Chondrocyte (in vitro differentiated cells): ENCODE measurements around the gene KRT4. TPM values are rescaled to one million over a fixed set of nuclear protein-coding genes. Genes with fewer than 3 reads are reported as not detected.

Source experiments
- DNase-seq: peaks from one replicate; pipeline ENCODE4 v3.0.0; 2021; ENCODE audit warnings: mixed read lengths, low spot score
- H3K27ac Mint-ChIP-seq: one replicate; pipeline ENCODE4 v1.8.0; 2021; ENCODE audit warnings: mild to moderate bottlenecking, moderate library complexity, mixed read lengths; ENCODE audit not compliant: unreplicated experiment
- H3K27me3 Mint-ChIP-seq: 2 replicates; pipeline ENCODE4 v1.8.0; 2021; ENCODE audit warnings: low read depth, mixed read lengths
- H3K36me3 Mint-ChIP-seq: 2 replicates; pipeline ENCODE4 v1.8.0; 2021; ENCODE audit warnings: low read depth, mixed read lengths
- H3K4me1 Mint-ChIP-seq: 2 replicates; pipeline ENCODE4 v1.8.0; 2021; ENCODE audit warnings: low read depth, mild to moderate bottlenecking, mixed read lengths
- H3K4me3 Mint-ChIP-seq: one replicate; pipeline ENCODE4 v1.8.0; 2021; ENCODE audit warnings: mild to moderate bottlenecking, moderate library complexity, mixed read lengths; ENCODE audit not compliant: unreplicated experiment
- H3K9me3 Mint-ChIP-seq: 2 replicates; pipeline ENCODE4 v1.8.0; 2021; ENCODE audit warnings: low read depth, mixed read lengths
- CTCF ChIP-seq: fragments of 200-600 bp; sonication (generic); IDR thresholded peaks from 2 replicates; pipeline ENCODE4 v1.5.0; 2021; ENCODE audit warnings: antibody characterized with exemption, mild to moderate bottlenecking, moderate library complexity
- total RNA-seq: library from RNA; stranded (reverse); gene quantifications from 3 replicates; pipeline ENCODE4 v1.2.1, GENCODE V29; 2021

Gene KRT4
- total RNA-seq, 1 donor from 2014 or later, result 0.90 TPM

DNA sequence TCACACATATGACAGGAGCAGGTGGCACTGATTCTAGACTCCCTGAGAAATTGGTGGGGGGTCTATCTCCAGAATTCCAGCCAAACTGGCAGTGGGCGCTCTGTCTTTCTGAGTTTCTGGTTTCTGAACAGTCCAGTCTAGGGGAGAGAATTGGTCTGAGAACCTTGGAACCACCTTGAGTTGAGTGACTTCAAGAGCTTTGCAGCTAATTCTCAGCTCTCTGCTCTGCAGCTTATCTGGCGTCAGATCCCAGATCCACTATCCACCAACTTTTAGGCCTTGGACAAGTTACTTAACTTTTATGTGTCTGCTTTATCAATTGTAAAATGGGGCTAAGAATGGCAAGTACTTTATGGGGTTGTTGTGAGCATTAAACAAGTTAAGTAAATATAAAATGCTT lies 35.1 kb downstream of the KRT4 start:
- no peaks in the 10 kb centered on the region for H3K4me1 Mint-ChIP-seq
- H3K36me3 Mint-ChIP-seq, result no peaks in the 10 kb centered on the region
- peaks cover 69% of the 10 kb centered on the region for H3K27me3 Mint-ChIP-seq
- H3K4me3 Mint-ChIP-seq, result no peak overlapping the region
- TF ChIP-seq CTCF, result no peak
- H3K27ac Mint-ChIP-seq, result no peak overlapping the region
- H3K9me3 Mint-ChIP-seq, result no peaks in the 10 kb centered on the region
- no peak for DNase-seq

- Mint-ChIP-seq H3K9me3 (no peaks in the 10 kb centered on the region), H3K4me1 (no peaks in the 10 kb centered on the region), H3K4me3 (no peak overlapping the region), H3K36me3 (no peaks in the 10 kb centered on the region), H3K27ac (no peak overlapping the region), H3K27me3 (peaks cover 72% of the 10 kb centered on the region)
- TF ChIP-seq CTCF, result no peak
- DNase-seq, result no peak
Observed at GRCh38 chr12:52777566-52777965, 36.4 kb downstream of the KRT4 start.

DNA sequence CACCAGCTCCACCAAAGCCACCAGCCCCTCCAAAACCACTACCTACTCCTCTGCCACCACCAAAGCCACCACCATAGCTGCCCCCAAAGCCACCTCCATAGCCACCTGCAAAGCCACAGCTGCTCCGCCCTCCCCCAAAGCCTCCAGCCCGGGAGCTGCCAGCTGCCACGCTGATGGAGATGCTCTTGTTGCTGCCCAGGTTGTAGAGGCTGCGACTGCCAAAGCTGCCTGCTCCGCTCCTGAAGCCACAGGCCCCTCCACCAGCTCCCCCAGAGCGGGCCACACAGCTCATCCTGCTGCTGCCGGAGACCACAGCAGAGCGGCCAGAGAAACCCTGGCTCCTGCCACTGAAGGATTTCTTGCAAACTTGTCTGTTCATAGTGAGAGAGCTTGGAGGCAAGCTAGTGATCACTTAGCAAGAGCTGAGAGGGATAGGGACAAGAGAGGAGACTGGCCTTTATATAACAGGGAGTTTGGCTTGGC lies 37.0 kb downstream of the KRT4 start, which contains the start of gene KRT76:
KRT76 (minus strand) TSS at position 433 of the 483 bp plus-strand sequence; CDS start at position 379, 54 bp downstream.
- no peak for DNase-seq
- Mint-ChIP-seq H3K9me3 (no peaks in the 10 kb centered on the region), H3K4me3 (no peak within 1 kb of the TSS), H3K27me3 (peaks cover 73% of the 10 kb centered on the region), H3K36me3 (no peaks in the 10 kb centered on the region), H3K27ac (no peak within 1 kb of the TSS), H3K4me1 (no peaks in the 10 kb centered on the region)
- no peak for TF ChIP-seq CTCF

DNA sequence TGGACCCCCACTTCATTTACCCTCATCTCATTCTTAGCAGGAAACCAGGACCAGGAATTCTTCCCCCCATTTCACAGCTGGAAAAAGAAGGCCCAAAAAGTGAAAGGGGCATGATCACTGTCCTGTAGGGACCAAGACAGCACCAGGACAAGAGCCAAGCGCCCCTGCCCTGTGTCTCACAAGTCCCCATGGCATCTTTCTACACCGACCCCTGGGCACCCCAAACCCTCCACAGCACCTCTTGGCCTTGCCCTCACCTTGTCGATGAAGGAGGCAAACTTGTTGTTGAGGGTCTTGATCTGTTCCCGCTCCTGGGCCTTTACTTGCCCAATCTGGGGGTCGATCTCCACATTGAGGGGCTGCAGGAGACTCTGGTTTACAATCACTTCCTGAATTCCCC lies 37.5 kb downstream of the KRT4 start:
- Mint-ChIP-seq H3K4me3 (no peak overlapping the region), H3K36me3 (no peaks in the 10 kb centered on the region), H3K27me3 (peaks cover 68% of the 10 kb centered on the region), H3K9me3 (no peaks in the 10 kb centered on the region), H3K4me1 (no peaks in the 10 kb centered on the region), H3K27ac (no peak overlapping the region)
- no peak for DNase-seq
- TF ChIP-seq CTCF, result no peak

- H3K27me3 Mint-ChIP-seq, result peaks cover 66% of the 10 kb centered on the region
- no peaks in the 10 kb centered on the region for H3K9me3 Mint-ChIP-seq
- no peak overlapping the region for H3K4me3 Mint-ChIP-seq
- H3K4me1 Mint-ChIP-seq, result no peaks in the 10 kb centered on the region
- H3K27ac Mint-ChIP-seq, result no peak overlapping the region
- DNase-seq, result no peak
- TF ChIP-seq CTCF, result no peak
- H3K36me3 Mint-ChIP-seq, result no peaks in the 10 kb centered on the region
Observed at GRCh38 chr12:52774629-52775250, 39.2 kb downstream of the KRT4 start.
